GM12872 (cell line): ENCODE measurements around the gene SUGCT.

ENCODE experiments used
- TF ChIP-seq, protein P1 (sequence below): IDR thresholded peaks from 3 replicates; pipeline ENCODE4 v1.5.1; 2011; ENCODE audit warnings: low read depth, mild to moderate bottlenecking, low read length, moderate library complexity; ENCODE audit not compliant: insufficient read depth

The SUGCT gene

DNA sequence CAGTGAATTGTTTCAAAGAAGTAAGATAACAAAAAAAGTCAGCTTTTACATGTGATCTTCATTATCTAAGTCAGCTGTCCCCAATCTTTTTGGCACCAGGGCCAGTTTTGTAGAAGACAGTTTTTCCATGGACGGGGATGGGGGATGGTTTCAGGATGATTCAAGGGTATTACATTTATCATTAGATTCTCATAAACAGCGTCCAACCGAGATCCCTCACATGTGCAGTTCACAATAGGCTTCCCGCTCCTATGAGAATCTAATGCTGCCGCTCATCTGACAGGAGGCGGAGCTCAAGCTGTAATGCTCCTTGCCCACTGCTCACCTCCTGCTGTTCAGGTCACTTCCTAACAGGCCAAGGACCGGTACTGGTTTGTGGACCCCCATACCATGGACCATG is 607.5 kb downstream of the SUGCT start:
- TF ChIP-seq, protein P1, sequence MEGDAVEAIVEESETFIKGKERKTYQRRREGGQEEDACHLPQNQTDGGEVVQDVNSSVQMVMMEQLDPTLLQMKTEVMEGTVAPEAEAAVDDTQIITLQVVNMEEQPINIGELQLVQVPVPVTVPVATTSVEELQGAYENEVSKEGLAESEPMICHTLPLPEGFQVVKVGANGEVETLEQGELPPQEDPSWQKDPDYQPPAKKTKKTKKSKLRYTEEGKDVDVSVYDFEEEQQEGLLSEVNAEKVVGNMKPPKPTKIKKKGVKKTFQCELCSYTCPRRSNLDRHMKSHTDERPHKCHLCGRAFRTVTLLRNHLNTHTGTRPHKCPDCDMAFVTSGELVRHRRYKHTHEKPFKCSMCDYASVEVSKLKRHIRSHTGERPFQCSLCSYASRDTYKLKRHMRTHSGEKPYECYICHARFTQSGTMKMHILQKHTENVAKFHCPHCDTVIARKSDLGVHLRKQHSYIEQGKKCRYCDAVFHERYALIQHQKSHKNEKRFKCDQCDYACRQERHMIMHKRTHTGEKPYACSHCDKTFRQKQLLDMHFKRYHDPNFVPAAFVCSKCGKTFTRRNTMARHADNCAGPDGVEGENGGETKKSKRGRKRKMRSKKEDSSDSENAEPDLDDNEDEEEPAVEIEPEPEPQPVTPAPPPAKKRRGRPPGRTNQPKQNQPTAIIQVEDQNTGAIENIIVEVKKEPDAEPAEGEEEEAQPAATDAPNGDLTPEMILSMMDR, result no peak

DNA sequence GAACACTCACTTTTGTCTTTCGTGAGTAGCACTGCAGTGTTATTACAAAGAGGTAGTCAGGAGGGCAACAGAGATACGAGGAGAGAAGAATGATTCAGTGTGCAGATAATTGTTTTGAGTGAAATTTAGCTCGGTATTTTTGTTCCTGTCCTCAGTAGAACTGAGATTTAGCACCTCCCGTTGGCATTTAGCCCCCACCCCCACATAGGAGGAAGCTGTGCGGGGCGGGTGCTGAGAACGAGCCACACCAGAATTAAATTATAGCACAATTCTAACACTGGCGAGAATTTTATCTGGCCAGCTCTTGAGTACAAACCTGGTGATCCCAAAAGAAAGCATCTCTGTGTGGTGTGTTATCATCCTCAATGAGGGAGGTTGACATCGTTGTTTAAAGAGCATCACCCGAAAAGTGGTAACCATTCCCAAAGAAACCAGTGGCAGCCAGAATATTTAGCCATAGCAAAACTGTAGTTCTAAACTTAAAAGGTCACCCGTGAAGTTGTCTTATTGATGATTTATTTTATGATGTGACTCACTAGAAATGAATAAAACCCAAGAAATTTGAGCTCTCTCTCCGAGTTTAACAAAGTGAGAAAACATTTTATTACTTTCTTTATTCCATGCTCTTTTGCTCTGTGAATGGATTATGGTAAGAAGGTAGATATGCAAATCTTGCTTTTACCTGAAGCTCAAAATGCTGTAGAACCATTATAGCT is 612.2 kb downstream of the SUGCT start:
- TF ChIP-seq, protein P1, result no peak

DNA sequence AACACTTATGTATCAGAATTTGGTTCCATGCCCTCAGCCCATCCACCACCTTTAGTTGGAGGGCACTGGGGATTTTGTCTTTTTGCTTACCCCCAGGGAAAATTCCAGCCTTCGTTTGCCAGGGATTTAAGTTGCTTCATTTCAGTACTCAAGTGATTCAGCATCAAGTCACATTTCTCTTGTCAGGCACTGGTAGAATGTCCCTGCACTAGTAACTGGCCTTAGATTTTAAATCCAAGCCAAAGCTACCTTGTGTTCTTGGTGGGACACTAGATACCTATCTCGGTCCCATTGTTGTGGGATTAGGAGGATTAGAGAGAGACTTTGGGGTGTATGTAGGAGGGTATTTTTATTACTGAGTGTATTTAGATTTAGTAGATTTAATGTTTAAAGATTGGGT is 613.1 kb downstream of the SUGCT start:
- TF ChIP-seq, protein P1, result no peak

DNA sequence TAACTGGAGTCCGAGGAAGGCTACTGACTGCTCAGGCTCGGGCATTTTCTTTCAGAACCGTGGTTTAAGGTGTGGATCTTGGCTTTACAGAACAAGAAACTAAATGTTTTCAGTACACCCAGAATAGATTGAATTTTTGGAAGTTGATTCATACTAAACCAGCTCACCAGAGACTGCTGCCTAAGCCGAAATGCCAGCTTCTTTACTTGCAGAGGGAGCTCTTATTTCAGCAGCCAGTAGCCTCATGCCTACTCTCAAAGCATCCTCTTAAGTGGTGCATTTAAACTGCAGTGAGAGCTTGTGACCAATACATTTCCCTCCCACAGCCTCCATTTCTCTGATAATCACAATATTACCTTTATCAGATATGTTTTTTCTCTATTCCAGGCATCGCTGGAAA is 615.1 kb downstream of the SUGCT start:
- TF ChIP-seq, protein P1, result no peak

DNA sequence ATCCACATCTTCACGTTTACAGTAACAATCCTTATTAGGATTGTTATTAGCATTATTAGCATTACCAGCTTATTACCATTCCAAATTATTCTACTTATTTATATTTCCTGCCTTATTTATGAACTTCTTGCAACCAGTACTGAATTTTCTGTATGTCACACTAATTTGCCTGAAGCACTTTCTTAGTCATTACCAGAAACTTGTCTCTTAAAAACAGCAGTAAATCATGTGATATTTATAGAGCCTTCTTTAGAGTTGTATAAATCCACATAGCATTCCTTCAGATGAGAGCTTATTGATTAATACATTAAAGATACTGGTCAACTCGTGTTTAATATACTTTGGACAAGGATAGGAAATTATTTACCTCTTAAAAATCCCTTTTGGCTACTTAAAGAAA is 618.6 kb downstream of the SUGCT start:
- TF ChIP-seq, protein P1, result no peak

DNA sequence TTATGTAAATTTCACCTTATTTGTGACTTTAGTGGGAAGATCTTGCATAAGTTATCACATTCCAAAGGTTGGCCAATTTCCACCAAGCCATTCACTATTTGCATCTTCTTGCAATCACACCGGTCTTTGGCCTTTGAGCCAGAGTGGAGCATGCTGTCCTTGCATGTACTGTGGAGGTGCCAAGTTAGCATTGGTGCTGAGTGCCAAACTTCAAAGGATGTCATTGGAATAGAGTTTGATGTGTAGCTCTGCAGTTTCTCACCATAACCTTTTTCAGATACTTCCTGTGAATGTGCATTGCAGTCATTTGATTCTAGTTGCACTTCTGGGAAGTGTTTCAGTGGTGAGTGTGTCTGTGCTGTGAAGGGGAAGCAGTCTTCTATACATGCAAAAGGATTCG is 620.6 kb downstream of the SUGCT start:
- TF ChIP-seq, protein P1, result no peak

DNA sequence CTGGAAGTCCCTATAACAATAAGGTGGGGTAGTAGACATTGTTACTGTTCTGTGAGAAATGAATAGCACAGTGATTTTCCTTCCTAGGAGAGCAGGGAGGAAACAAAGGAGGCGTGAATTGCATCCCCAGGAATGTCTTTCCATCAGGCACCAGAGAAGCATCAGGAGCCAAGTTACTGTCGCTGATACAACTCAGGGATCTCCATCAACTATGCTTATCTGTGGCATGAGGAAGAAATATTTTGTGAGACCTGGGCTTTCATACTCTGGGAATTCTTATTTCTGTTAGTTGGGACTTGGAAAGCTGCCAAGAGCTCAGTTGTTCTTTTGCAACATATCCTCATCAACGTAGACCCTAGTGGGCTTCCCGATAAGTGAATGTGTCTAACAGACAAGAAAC is 622.3 kb downstream of the SUGCT start:
- TF ChIP-seq, protein P1, result no peak
